Measurements from ENCODE around the gene KLHL1.

DNA sequence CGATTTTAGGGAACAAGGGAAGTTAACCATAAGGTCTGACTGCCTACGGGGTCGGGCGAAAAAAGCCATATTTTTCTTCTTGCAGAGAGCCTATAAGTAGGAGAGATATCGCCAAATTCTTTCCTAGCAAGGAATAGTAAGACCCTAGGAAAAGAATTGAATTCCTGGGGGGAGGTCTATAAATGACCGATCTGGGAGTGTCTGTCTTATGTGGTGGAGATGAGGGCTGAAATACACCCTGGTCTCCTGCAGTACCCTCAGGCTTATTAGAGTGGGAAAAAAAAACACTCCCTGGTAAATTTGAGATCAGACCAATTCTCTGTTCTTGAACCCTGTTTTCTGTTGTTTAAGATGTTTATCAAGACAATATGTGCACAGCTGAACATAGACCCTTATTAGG lies 448.1 kb downstream of the KLHL1 start:
- TF ChIP-seq EZH2 (IDR thresholded peaks at IDR 0.05) = no peak
- no peak for TF ChIP-seq EZH2phosphoT487 (IDR thresholded peaks at IDR 0.05)

All from neural progenitor cell (in vitro differentiated cells).